Glutamatergic neuron (in vitro differentiated cells): ENCODE measurements around the gene OMD. TPM values are rescaled to one million over a fixed set of nuclear protein-coding genes. Genes with fewer than 3 reads are reported as not detected.
"Not testable (repeated sequence)": the region's sequence is repeated elsewhere in the genome, so short reads cannot be mapped to it uniquely, and the experiment has no call there.

Source experiments
- DNase-seq: peaks from one replicate; pipeline ENCODE4 v3.0.0; 2022
- H3K27ac Mint-ChIP-seq: one replicate; pipeline ENCODE4 v1.8.0; 2020; ENCODE audit warnings: mild to moderate bottlenecking, mixed read lengths, inconsistent platforms; ENCODE audit not compliant: unreplicated experiment
- H3K27me3 Mint-ChIP-seq: one replicate; pipeline ENCODE4 v1.8.0; 2020; ENCODE audit warnings: mild to moderate bottlenecking, moderate library complexity, mixed read lengths, inconsistent platforms; ENCODE audit not compliant: unreplicated experiment
- H3K36me3 Mint-ChIP-seq: one replicate; pipeline ENCODE4 v1.8.0; 2020; ENCODE audit warnings: mild to moderate bottlenecking, mixed read lengths, inconsistent platforms; ENCODE audit not compliant: unreplicated experiment
- H3K4me1 Mint-ChIP-seq: one replicate; pipeline ENCODE4 v1.8.0; 2020; ENCODE audit warnings: mild to moderate bottlenecking, low read depth, mixed read lengths, inconsistent platforms; ENCODE audit not compliant: unreplicated experiment
- H3K4me3 Mint-ChIP-seq: one replicate; pipeline ENCODE4 v1.8.0; 2020; ENCODE audit warnings: mild to moderate bottlenecking, mixed read lengths, inconsistent platforms; ENCODE audit not compliant: unreplicated experiment
- H3K9me3 Mint-ChIP-seq: one replicate; pipeline ENCODE4 v1.8.0; 2020; ENCODE audit warnings: mild to moderate bottlenecking, moderate library complexity, mixed read lengths, inconsistent platforms; ENCODE audit not compliant: unreplicated experiment
- CTCF ChIP-seq: fragments of 200-600 bp; sonication (generic); IDR thresholded peaks from one replicate; pipeline ENCODE4 v1.5.0; 2021; ENCODE audit not compliant: partially characterized antibody, unreplicated experiment
- total RNA-seq: library from RNA; stranded (reverse); fragmentation: NEBNext Ultra II Directional; extraction: Animal tissue kit (Norgen Biotek cat#: 25700); gene quantifications from one replicate; pipeline ENCODE4 v1.2.1, GENCODE V29; 2021; ENCODE audit not compliant: unreplicated experiment

The OMD gene
- total RNA-seq, 1 donor from 2014 or later = not detected

DNA sequence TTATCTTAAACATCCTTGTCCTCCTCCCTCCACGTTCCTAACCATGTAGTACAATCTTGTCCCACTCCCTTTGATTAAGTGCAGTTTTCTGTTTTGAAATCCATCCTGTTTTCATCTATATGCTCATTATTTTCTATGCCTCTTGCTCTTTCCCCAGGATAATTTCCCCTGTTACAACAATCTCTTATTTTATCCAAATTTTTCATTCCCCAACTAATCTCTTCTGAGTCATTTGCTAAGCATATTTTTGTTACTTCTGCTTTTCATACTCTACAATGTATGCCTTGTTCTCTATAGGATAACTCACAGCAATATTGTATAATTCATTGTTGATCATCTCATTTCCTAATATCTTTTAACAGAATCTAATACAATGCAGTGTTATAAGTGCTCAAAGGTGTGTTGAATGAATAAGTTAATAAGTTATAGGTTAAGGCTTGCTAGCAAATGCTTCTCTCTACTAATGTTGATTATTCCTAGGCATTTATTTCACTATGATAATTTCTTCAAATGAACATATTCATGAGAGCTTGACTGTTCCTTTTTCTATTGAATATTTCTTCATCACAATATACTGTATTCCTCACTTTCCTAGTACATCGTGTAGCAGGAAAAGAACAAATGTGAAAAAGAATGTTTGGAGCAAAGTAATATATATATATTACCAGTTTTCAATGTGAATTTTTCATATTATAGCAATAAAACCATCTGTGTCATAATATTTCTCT is 1.5 kb downstream of the OMD start:
- H3K4me3 Mint-ChIP-seq = no peak overlapping the region
- no peak for DNase-seq
- H3K27me3 Mint-ChIP-seq = no peaks in the 10 kb centered on the region
- no peaks in the 10 kb centered on the region for H3K36me3 Mint-ChIP-seq
- no peak for TF ChIP-seq CTCF
- H3K4me1 Mint-ChIP-seq = peaks cover 10% of the 10 kb centered on the region
- H3K27ac Mint-ChIP-seq = no peak overlapping the region
- no peaks in the 10 kb centered on the region for H3K9me3 Mint-ChIP-seq

- Mint-ChIP-seq H3K4me3 (no peak overlapping the region), H3K27me3 (no peaks in the 10 kb centered on the region), H3K9me3 (no peaks in the 10 kb centered on the region), H3K27ac (no peak overlapping the region), H3K36me3 (no peaks in the 10 kb centered on the region), H3K4me1 (no peaks in the 10 kb centered on the region)
- no peak for TF ChIP-seq CTCF
- no peak for DNase-seq
Observed at GRCh38 chr9:92414566-92414965, 9.7 kb downstream of the OMD start.

- DNase-seq, H3K9me3 Mint-ChIP-seq, H3K36me3 Mint-ChIP-seq, H3K4me3 Mint-ChIP-seq, H3K4me1 Mint-ChIP-seq, H3K27me3 Mint-ChIP-seq, H3K27ac Mint-ChIP-seq: not testable (repeated sequence)
Observed at GRCh38 chr9:92411157-92411556, 13.1 kb downstream of the OMD start.

- no peaks in the 10 kb centered on the region for H3K9me3 Mint-ChIP-seq
- no peak overlapping the region for H3K4me3 Mint-ChIP-seq
- H3K27ac Mint-ChIP-seq = no peak overlapping the region
- no peaks in the 10 kb centered on the region for H3K4me1 Mint-ChIP-seq
- no peaks in the 10 kb centered on the region for H3K36me3 Mint-ChIP-seq
- H3K27me3 Mint-ChIP-seq = no peaks in the 10 kb centered on the region
- DNase-seq = no peak
- no peak for TF ChIP-seq CTCF
Observed at GRCh38 chr9:92408747-92409478, 15.4 kb downstream of the OMD start.

GRCh38 chr9:92407818-92408217 is 16.5 kb downstream of the OMD start:
- Mint-ChIP-seq H3K27me3 (no peaks in the 10 kb centered on the region), H3K36me3 (no peaks in the 10 kb centered on the region), H3K4me1 (no peaks in the 10 kb centered on the region), H3K4me3 (no peak overlapping the region), H3K27ac (no peak overlapping the region), H3K9me3 (no peaks in the 10 kb centered on the region)
- no peak for DNase-seq
- no peak for TF ChIP-seq CTCF
